Endodermal cell (in vitro differentiated cells): ENCODE measurements around the gene NAA30. TPM values are rescaled to one million over a fixed set of nuclear protein-coding genes. Genes with fewer than 3 reads are reported as not detected.

ENCODE experiments used
- DNase-seq: peaks from one replicate; pipeline ENCODE4 v3.0.0-alpha.2; 2017
- H3K27ac ChIP-seq: 2 replicates; pipeline ENCODE4 v1.5.1; 2013; ENCODE audit warnings: mild to moderate bottlenecking, low read depth, low read length, moderate library complexity
- H3K27me3 ChIP-seq: 2 replicates; pipeline ENCODE4 v1.6.1; 2013; ENCODE audit warnings: mild to moderate bottlenecking, low read length, moderate library complexity; ENCODE audit not compliant: insufficient read depth, control insufficient read depth, poor library complexity, severe bottlenecking
- H3K36me3 ChIP-seq: 2 replicates; pipeline ENCODE4 v1.7.0; 2013; ENCODE audit warnings: mild to moderate bottlenecking, low read length, moderate library complexity; ENCODE audit not compliant: control insufficient read depth, insufficient read depth
- H3K4me1 ChIP-seq: one replicate; pipeline ENCODE4 v1.7.0; 2013; ENCODE audit warnings: low read length; ENCODE audit not compliant: control insufficient read depth, insufficient read depth
- H3K4me3 ChIP-seq: 2 replicates; pipeline ENCODE4 v1.5.1; 2013; ENCODE audit warnings: mild to moderate bottlenecking, low read length, moderate library complexity
- H3K9ac ChIP-seq: 2 replicates; pipeline ENCODE4 v1.6.1; 2013; ENCODE audit warnings: mild to moderate bottlenecking, low read length, moderate library complexity; ENCODE audit not compliant: poor library complexity, severe bottlenecking; ENCODE audit errors: extremely low read depth
- H3K9me3 ChIP-seq: 2 replicates; pipeline ENCODE4 v1.6.1; 2013; ENCODE audit warnings: mild to moderate bottlenecking, low read length, moderate library complexity; ENCODE audit not compliant: control insufficient read depth
- H3K27ac Mint-ChIP-seq: 2 replicates; pipeline ENCODE4 v1.8.0; 2020; ENCODE audit warnings: mixed read lengths
- H3K27me3 Mint-ChIP-seq: 2 replicates; pipeline ENCODE4 v1.8.0; 2021; ENCODE audit warnings: mild to moderate bottlenecking, mixed read lengths; ENCODE audit not compliant: insufficient read depth
- H3K36me3 Mint-ChIP-seq: 2 replicates; pipeline ENCODE4 v1.8.0; 2020; ENCODE audit warnings: low read depth, mixed read lengths
- H3K4me1 Mint-ChIP-seq: 2 replicates; pipeline ENCODE4 v1.8.0; 2020; ENCODE audit warnings: mixed read lengths
- H3K4me3 Mint-ChIP-seq: 2 replicates; pipeline ENCODE4 v1.8.0; 2020; ENCODE audit warnings: mild to moderate bottlenecking, moderate library complexity, mixed read lengths
- H3K9me3 Mint-ChIP-seq: 2 replicates; pipeline ENCODE4 v1.8.0; 2020; ENCODE audit warnings: mild to moderate bottlenecking, mixed read lengths
- WGBS, 2 experiments: methylation state at CpG; one replicate each; pipeline versions ENCODE4 v1.1.5 to v1.1.7; 2013; ENCODE audit warnings: missing lambda C conversion rate in 2 of 2, mixed read lengths in 1 of 2; ENCODE audit not compliant: insufficient coverage in 1 of 2, insufficient read length in 1 of 2; 5-methylcytosine and 5-hydroxymethylcytosine counted together
- total RNA-seq, 2 donors: library from RNA; stranded (reverse); fragmentation: NEBNext Ultra II Directional in 1 of 2; extraction: Animal tissue kit (Norgen Biotek cat#: 25700) in 1 of 2; gene quantifications; 2 replicates in 1 of 2; 3 replicates in 1 of 2; pipeline ENCODE4 v1.2.1, GENCODE V29; 2021
- TF ChIP-seq, protein P1 (sequence below): fragments of 200-600 bp; sonication (generic); conservative IDR thresholded peaks from 2 replicates; pipeline ENCODE4 v1.5.0; 2021; ENCODE audit warnings: antibody characterized with exemption, mild to moderate bottlenecking

The NAA30 gene
- total RNA-seq, 2 donors from 2014 or later: 23.0 to 26.0 TPM

DNA sequence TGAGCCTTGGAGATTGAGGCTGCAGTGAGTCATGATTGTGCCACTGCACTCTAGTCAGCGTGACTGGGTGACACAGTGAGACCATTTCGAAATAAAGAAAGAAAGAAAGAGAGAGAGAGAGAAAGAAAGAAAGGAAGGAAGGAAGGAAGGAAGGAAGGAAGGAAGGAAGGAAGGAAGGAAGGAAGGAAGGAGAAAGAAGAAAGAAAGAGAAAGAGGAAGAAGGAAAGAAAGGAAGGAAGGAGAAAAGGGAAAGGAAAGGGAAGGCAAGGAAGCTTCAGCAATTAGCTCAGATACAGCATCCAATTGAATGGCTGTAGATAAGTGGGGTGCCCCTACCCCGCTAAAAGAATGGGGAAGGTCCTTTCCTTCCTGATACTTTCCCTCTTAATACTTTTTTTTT is 9.5 kb upstream of the NAA30 start:
- H3K4me3 ChIP-seq: no peak overlapping the region
- no peaks in the 10 kb centered on the region for H3K9me3 ChIP-seq
- Mint-ChIP-seq H3K4me3 (no peak overlapping the region), H3K9me3 (no peaks in the 10 kb centered on the region), H3K4me1 (peaks cover 33% of the 10 kb centered on the region), H3K27me3 (peaks cover 14% of the 10 kb centered on the region), H3K27ac (no peak overlapping the region), H3K36me3 (no peaks in the 10 kb centered on the region)
- 89 to 100% methylated on average over 1 to 3 of the region's 3 CpGs for WGBS, 2 experiments
- H3K9ac ChIP-seq: no peak overlapping the region
- H3K27me3 ChIP-seq: no peaks in the 10 kb centered on the region
- H3K4me1 ChIP-seq: peaks cover 13% of the 10 kb centered on the region
- no peaks in the 10 kb centered on the region for H3K36me3 ChIP-seq
- DNase-seq: no peak
- TF ChIP-seq, protein P1, sequence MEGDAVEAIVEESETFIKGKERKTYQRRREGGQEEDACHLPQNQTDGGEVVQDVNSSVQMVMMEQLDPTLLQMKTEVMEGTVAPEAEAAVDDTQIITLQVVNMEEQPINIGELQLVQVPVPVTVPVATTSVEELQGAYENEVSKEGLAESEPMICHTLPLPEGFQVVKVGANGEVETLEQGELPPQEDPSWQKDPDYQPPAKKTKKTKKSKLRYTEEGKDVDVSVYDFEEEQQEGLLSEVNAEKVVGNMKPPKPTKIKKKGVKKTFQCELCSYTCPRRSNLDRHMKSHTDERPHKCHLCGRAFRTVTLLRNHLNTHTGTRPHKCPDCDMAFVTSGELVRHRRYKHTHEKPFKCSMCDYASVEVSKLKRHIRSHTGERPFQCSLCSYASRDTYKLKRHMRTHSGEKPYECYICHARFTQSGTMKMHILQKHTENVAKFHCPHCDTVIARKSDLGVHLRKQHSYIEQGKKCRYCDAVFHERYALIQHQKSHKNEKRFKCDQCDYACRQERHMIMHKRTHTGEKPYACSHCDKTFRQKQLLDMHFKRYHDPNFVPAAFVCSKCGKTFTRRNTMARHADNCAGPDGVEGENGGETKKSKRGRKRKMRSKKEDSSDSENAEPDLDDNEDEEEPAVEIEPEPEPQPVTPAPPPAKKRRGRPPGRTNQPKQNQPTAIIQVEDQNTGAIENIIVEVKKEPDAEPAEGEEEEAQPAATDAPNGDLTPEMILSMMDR: no peak
- no peak overlapping the region for H3K27ac ChIP-seq

DNA sequence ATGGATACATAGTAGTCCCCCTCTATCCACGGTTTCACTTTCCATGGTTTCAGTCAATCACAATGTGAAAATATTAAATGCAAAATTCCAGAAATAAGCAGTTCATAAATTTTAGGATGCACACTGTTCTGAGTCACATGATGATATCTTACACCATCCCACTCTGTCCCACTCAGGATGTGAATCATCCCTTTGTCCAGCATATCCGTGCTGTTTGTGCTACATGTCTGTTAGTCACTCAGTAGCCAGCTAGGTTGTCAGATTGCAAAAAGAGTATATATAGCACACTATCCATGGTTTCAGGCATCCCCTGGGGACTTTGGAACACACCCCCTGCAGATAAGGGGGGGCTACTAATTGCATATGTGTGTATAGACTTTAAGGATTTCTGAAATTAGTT is 8.1 kb upstream of the NAA30 start:
- peaks cover 19% of the 10 kb centered on the region for H3K27me3 Mint-ChIP-seq
- DNase-seq: no peak
- no peaks in the 10 kb centered on the region for H3K36me3 Mint-ChIP-seq
- no peak overlapping the region for H3K4me3 Mint-ChIP-seq
- H3K27ac Mint-ChIP-seq: no peak overlapping the region
- no peak overlapping the region for H3K27ac ChIP-seq
- no peak overlapping the region for H3K9ac ChIP-seq
- no peaks in the 10 kb centered on the region for H3K9me3 Mint-ChIP-seq
- peaks cover 33% of the 10 kb centered on the region for H3K4me1 Mint-ChIP-seq
- TF ChIP-seq, protein P1: no peak
- H3K4me1 ChIP-seq: peaks cover 13% of the 10 kb centered on the region
- 88 to 94% methylated on average over 2 of the region's 2 CpGs for WGBS, 2 experiments
- no peaks in the 10 kb centered on the region for H3K27me3 ChIP-seq
- H3K4me3 ChIP-seq: no peak overlapping the region
- H3K9me3 ChIP-seq: no peaks in the 10 kb centered on the region
- H3K36me3 ChIP-seq: no peaks in the 10 kb centered on the region

- no peak overlapping the region for H3K9ac ChIP-seq
- peaks cover 13% of the 10 kb centered on the region for H3K4me1 ChIP-seq
- H3K36me3 Mint-ChIP-seq: no peaks in the 10 kb centered on the region
- H3K27ac ChIP-seq: no peak overlapping the region
- no peaks in the 10 kb centered on the region for H3K36me3 ChIP-seq
- H3K4me3 ChIP-seq: no peak overlapping the region
- no peaks in the 10 kb centered on the region for H3K9me3 Mint-ChIP-seq
- no peaks in the 10 kb centered on the region for H3K9me3 ChIP-seq
- no peak overlapping the region for H3K27ac Mint-ChIP-seq
- H3K4me1 Mint-ChIP-seq: peaks cover 33% of the 10 kb centered on the region
- no peak overlapping the region for H3K4me3 Mint-ChIP-seq
- no peak for DNase-seq
- H3K27me3 ChIP-seq: no peaks in the 10 kb centered on the region
- peaks cover 19% of the 10 kb centered on the region for H3K27me3 Mint-ChIP-seq
- TF ChIP-seq, protein P1: no peak
Measured at GRCh38 chr14:57383125-57383745, 7.2 kb upstream of the NAA30 start.
